H1 (cell line): Measurements from ENCODE around the gene SPG7. TPM values are rescaled to one million over a fixed set of nuclear protein-coding genes. Genes with fewer than 3 reads are reported as not detected.

Source experiments
- CTCF ChIA-PET: fragments of 300-600 bp; sonication (Branson Sonifier 250); formaldehyde crosslinking; loops from one replicate; lab custom pipeline; 2021; ENCODE audit not compliant: partially characterized antibody; lab: Charles Lee
- POLR2A ChIA-PET: fragments of 300-600 bp; sonication (Branson Sonifier 250); formaldehyde crosslinking; loops from one replicate; lab custom pipeline; 2021; ENCODE audit warnings: inconsistent platforms; ENCODE audit not compliant: partially characterized antibody; lab: Charles Lee
- DNase-seq, 2 experiments: peaks; one replicate each; pipeline versions ENCODE4 v3.0.0 to v3.0.0-alpha.2; 2010 to 2022; ENCODE audit warnings: low spot score in 2 of 2, low read depth in 1 of 2, mixed read lengths in 1 of 2
- FAIRE-seq: peaks from 2 replicates; lab custom pipeline; 2011; peaks lifted over from hg19 to GRCh38; lab: Jason Lieb, UNC
- H2AFZ ChIP-seq: 2 replicates; pipeline ENCODE4 v1.8.1; 2012; ENCODE audit warnings: low read length, inconsistent platforms
- H2AK5ac ChIP-seq: 2 replicates; pipeline ENCODE4 v1.6.1; 2013; ENCODE audit warnings: low read depth, low read length
- H2BK120ac ChIP-seq: replicated peaks from 2 replicates; pipeline ENCODE3; 2013; ENCODE audit warnings: low read depth, low read length, inconsistent platforms
- H2BK12ac ChIP-seq: 2 replicates; pipeline ENCODE4 v1.6.1; 2013; ENCODE audit warnings: low read depth, low read length
- H2BK15ac ChIP-seq: 2 replicates; pipeline ENCODE4 v1.6.1; 2013; ENCODE audit warnings: low read length
- H2BK20ac ChIP-seq: 2 replicates; pipeline ENCODE4 v1.6.1; 2013; ENCODE audit warnings: low read length
- H2BK5ac ChIP-seq: 2 replicates; pipeline ENCODE4 v1.6.1; 2013; ENCODE audit warnings: low read depth, low read length
- H3K14ac ChIP-seq: 2 replicates; pipeline ENCODE4 v1.6.1; 2013; ENCODE audit warnings: inconsistent platforms; ENCODE audit not compliant: insufficient read length
- H3K18ac ChIP-seq: 2 replicates; pipeline ENCODE4 v1.6.1; 2013; ENCODE audit warnings: low read length; ENCODE audit errors: extremely low read depth
- H3K23ac ChIP-seq: 2 replicates; pipeline ENCODE4 v1.6.1; 2013; ENCODE audit warnings: inconsistent platforms; ENCODE audit not compliant: insufficient read length
- H3K23me2 ChIP-seq: 2 replicates; pipeline ENCODE4 v1.6.1; 2013; ENCODE audit warnings: low read depth, low read length
- H3K27ac ChIP-seq: 2 replicates; pipeline ENCODE4 v1.6.1; 2011; ENCODE audit warnings: low read depth, low read length, inconsistent platforms
- H3K27me3 ChIP-seq, 4 experiments: replicated peaks in 1 of 4; 1 replicate in 1 of 4; 2 replicates in 3 of 4; pipeline versions ENCODE4 v1.6.1 to v1.8.1; 2011 to 2013; ENCODE audit warnings: low read length in 3 of 4, mild to moderate bottlenecking in 3 of 4, inconsistent platforms in 2 of 4, mixed read lengths in 2 of 4, moderate library complexity in 1 of 4; ENCODE audit not compliant: control insufficient read depth in 3 of 4, insufficient read depth in 3 of 4; ENCODE audit errors: extremely low read depth in 1 of 4
- H3K36me3 ChIP-seq, 4 experiments: 2 replicates each; pipeline versions ENCODE4 v1.6.1 to v1.8.1; 2011 to 2013; ENCODE audit warnings: mild to moderate bottlenecking in 4 of 4, low read length in 3 of 4, moderate library complexity in 2 of 4, control low read depth in 1 of 4, inconsistent platforms in 1 of 4; ENCODE audit not compliant: insufficient read depth in 4 of 4, control insufficient read depth in 2 of 4
- H3K4ac ChIP-seq: replicated peaks from 2 replicates; pipeline ENCODE3; 2013; ENCODE audit warnings: low read length, low read depth, mixed read lengths, inconsistent platforms; ENCODE audit not compliant: insufficient read length
- H3K4me1 ChIP-seq, 4 experiments: replicated peaks in 1 of 4; 1 replicate in 1 of 4; 2 replicates in 3 of 4; pipeline versions ENCODE4 v1.6.1 to v1.8.1; 2011 to 2013; ENCODE audit warnings: low read length in 3 of 4, inconsistent platforms in 2 of 4, mixed read lengths in 1 of 4; ENCODE audit not compliant: insufficient read depth in 4 of 4, control insufficient read depth in 3 of 4
- H3K4me2 ChIP-seq, 2 experiments: 2 replicates each; pipeline versions ENCODE4 v1.6.1 to v1.8.1; 2011 to 2013; ENCODE audit warnings: low read depth in 2 of 2, low read length in 2 of 2, control low read depth in 1 of 2, inconsistent platforms in 1 of 2, mild to moderate bottlenecking in 1 of 2; ENCODE audit not compliant: insufficient read depth in 1 of 2
- H3K4me3 ChIP-seq, 4 experiments: fragments of 200-600, 300-600 bp in 1 of 4; sonication (generic), shearing (Covaris generic), sonication (Bioruptor Twin) in 1 of 4; 2 replicates each; pipeline versions ENCODE4 v1.5.1 to v1.8.1; 2011 to 2016; ENCODE audit warnings: low read length in 4 of 4, low read depth in 3 of 4, control low read depth in 2 of 4, inconsistent platforms in 2 of 4, mild to moderate bottlenecking in 2 of 4, mixed read lengths in 1 of 4, moderate library complexity in 1 of 4; ENCODE audit not compliant: insufficient read depth in 2 of 4; ENCODE audit errors: extremely low read depth in 1 of 4
- H3K56ac ChIP-seq: replicated peaks from 2 replicates; pipeline ENCODE3; 2013; ENCODE audit warnings: low read depth, mild to moderate bottlenecking, mixed read lengths, low read length, inconsistent platforms; ENCODE audit not compliant: insufficient read length
- H3K79me1 ChIP-seq: 2 replicates; pipeline ENCODE4 v1.6.1; 2013; ENCODE audit warnings: low read depth, low read length, control low read depth
- H3K79me2 ChIP-seq, 2 experiments: 2 replicates each; pipeline versions ENCODE4 v1.6.1 to v1.8.1; 2012 to 2013; ENCODE audit warnings: low read length in 2 of 2, mild to moderate bottlenecking in 2 of 2, inconsistent platforms in 1 of 2; ENCODE audit not compliant: insufficient read depth in 2 of 2, control insufficient read depth in 1 of 2
- H3K9ac ChIP-seq, 4 experiments: replicated peaks in 1 of 4; 1 replicate in 1 of 4; 2 replicates in 3 of 4; pipeline versions ENCODE4 v1.6.1 to v1.8.1; 2011 to 2013; ENCODE audit warnings: low read depth in 3 of 4, low read length in 3 of 4, control low read depth in 2 of 4, mild to moderate bottlenecking in 2 of 4, moderate library complexity in 2 of 4, inconsistent platforms in 1 of 4; ENCODE audit errors: extremely low read depth in 1 of 4
- H3K9me3 ChIP-seq, 2 experiments: 2 replicates each; pipeline versions ENCODE4 v1.6.1 to v1.8.1; 2012 to 2013; ENCODE audit warnings: mild to moderate bottlenecking in 2 of 2, moderate library complexity in 2 of 2, control low read depth in 1 of 2, inconsistent platforms in 1 of 2, low read depth in 1 of 2, low read length in 1 of 2, mixed read lengths in 1 of 2; ENCODE audit not compliant: insufficient read depth in 2 of 2
- H4K20me1 ChIP-seq, 2 experiments: replicated peaks in 1 of 2; 2 replicates each; pipeline versions ENCODE3 to v1.8.1; 2011 to 2013; ENCODE audit warnings: inconsistent platforms in 2 of 2, low read length in 2 of 2, mild to moderate bottlenecking in 1 of 2; ENCODE audit not compliant: insufficient read depth in 2 of 2, control insufficient read depth in 1 of 2
- H4K5ac ChIP-seq: 2 replicates; pipeline ENCODE4 v1.6.1; 2013; ENCODE audit warnings: low read length, low read depth, mixed read lengths, inconsistent platforms; ENCODE audit not compliant: insufficient read length
- H4K8ac ChIP-seq: 2 replicates; pipeline ENCODE4 v1.8.0; 2013; ENCODE audit warnings: mild to moderate bottlenecking, moderate library complexity, low read length, inconsistent platforms; ENCODE audit not compliant: insufficient read depth; ENCODE audit errors: extremely low read depth
- H4K91ac ChIP-seq: replicated peaks from 2 replicates; pipeline ENCODE3; 2013; ENCODE audit warnings: low read length, mixed read lengths, inconsistent platforms; ENCODE audit not compliant: insufficient read length
- EGR1 ChIP-seq: IDR thresholded peaks from 2 replicates; pipeline ENCODE4 v1.6.1; 2011; ENCODE audit warnings: low read depth, low read length, borderline replicate concordance
- GABPA ChIP-seq: IDR thresholded peaks from 2 replicates; pipeline ENCODE4 v1.6.1; 2011; ENCODE audit warnings: mild to moderate bottlenecking, low read length, moderate library complexity, borderline replicate concordance; ENCODE audit not compliant: insufficient read depth
- JUN ChIP-seq: IDR thresholded peaks from 2 replicates; pipeline ENCODE4 v1.6.1; 2011; ENCODE audit warnings: low read depth, mild to moderate bottlenecking, improper control_type of control experiment, low read length
- MAFK ChIP-seq: IDR thresholded peaks from 2 replicates; pipeline ENCODE4 v1.6.1; 2012; ENCODE audit warnings: low read depth, mild to moderate bottlenecking, improper control_type of control experiment, low read length
- POLR2A ChIP-seq, 2 experiments: IDR thresholded peaks; 1 replicate in 1 of 2; 2 replicates in 1 of 2; pipeline ENCODE4 v1.6.1; 2011; ENCODE audit warnings: low read depth in 2 of 2, low read length in 2 of 2, mild to moderate bottlenecking in 2 of 2; ENCODE audit errors: control extremely low read depth in 1 of 2
- RAD21 ChIP-seq, 2 experiments: IDR thresholded peaks in 1 of 2; conservative IDR thresholded peaks in 1 of 2; 2 replicates each; pipeline ENCODE4 v1.6.1; 2011; ENCODE audit warnings: low read depth in 2 of 2, low read length in 2 of 2, improper control_type of control experiment in 1 of 2, inconsistent platforms in 1 of 2, mild to moderate bottlenecking in 1 of 2, moderate library complexity in 1 of 2
- RBBP5 ChIP-seq: IDR thresholded peaks from 2 replicates; pipeline ENCODE4 v1.7.1; 2012; ENCODE audit warnings: low read depth, mild to moderate bottlenecking, inconsistent platforms, low read length, moderate library complexity, borderline replicate concordance
- TAF1 ChIP-seq: IDR thresholded peaks from 2 replicates; pipeline ENCODE4 v1.6.1; 2011; ENCODE audit warnings: mild to moderate bottlenecking, low read depth, low read length
- TCF12 ChIP-seq: IDR thresholded peaks from 2 replicates; pipeline ENCODE4 v1.6.1; 2011; ENCODE audit warnings: low read depth, mild to moderate bottlenecking, low read length
- WGBS, 2 experiments: shearing (Covaris generic) in 1 of 2; methylation state at CpG; one replicate each; pipeline versions ENCODE4 v1.1.6 to v1.1.7; 2013 to 2015; ENCODE audit warnings: low lambda C conversion rate in 2 of 2, mixed read lengths in 2 of 2, inconsistent platforms in 1 of 2, low coverage in 1 of 2, missing lambda C conversion rate in 1 of 2; ENCODE audit not compliant: insufficient replicate concordance in 2 of 2, insufficient coverage in 1 of 2, insufficient read length in 1 of 2; ENCODE audit errors: extremely low coverage in 1 of 2, missing lambda C conversion rate in 1 of 2; 5-methylcytosine and 5-hydroxymethylcytosine counted together
- polyA plus RNA-seq, 7 experiments: library from polyadenylated mRNA; depleted of rRNA in 3 of 7; stranded (reverse) in 5 of 7; unstranded in 2 of 7; fragments of >200 nt in 5 of 7; fragments of 200-250 nt in 2 of 7; gene quantifications; 1 replicate in 5 of 7; 2 replicates in 1 of 7; 4 replicates in 1 of 7; pipeline versions ENCODE4 v1.2.1 to v1.2.3, GENCODE V29; 2011 to 2013; ENCODE audit warnings: missing spikeins in 2 of 7, mixed read lengths in 2 of 7
- total RNA-seq: library from RNA; stranded (reverse); fragmentation: NEBNext Ultra II Directional; extraction: Animal tissue kit (Norgen Biotek cat#: 25700); gene quantifications from 2 replicates; pipeline ENCODE4 v1.2.1, GENCODE V29; 2021
- TF ChIP-seq, protein P1 (sequence below): IDR thresholded peaks from 2 replicates; pipeline ENCODE4 v1.6.1; 2012; ENCODE audit warnings: inconsistent platforms

The SPG7 gene
- total and polyA plus RNA-seq, 2 of the 8 experiments (the other 6 are each of a cell fraction or from before 2014, with no cell fraction given), result 72.1 to 113 TPM

DNA sequence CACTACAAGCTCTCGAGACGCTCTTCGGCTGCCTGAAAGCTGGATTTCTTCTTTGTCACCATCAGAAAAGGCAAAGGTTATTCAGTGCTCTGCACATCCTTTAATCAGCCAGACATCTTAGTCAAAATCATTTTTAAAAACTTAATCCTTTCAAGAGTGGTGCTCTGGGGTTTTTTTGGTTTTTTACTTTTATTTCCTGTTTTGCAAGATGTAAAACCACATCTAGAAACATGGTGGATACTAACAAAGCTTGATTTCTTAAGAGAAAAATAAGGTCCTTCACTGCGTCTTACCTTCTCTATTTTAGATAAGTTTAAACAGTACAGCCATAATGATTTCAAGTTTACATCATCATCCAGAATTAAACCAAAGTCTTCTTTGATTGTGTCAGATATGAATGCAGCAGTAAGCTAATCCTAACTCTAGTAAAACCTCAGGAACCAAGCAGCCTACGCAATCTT lies 24.1 kb upstream of the SPG7 start:
- no peak overlapping the region for H3K27ac ChIP-seq
- no peak overlapping the region for H3K14ac ChIP-seq
- H3K27me3 ChIP-seq, result no peaks in the 10 kb centered on the region
- no peak overlapping the region for H3K9ac ChIP-seq
- H2AFZ ChIP-seq, result no peak overlapping the region
- H3K4me1 ChIP-seq, result peaks cover 6 to 22% (median 14%) of the 10 kb centered on the region in 4 experiments
- H2AK5ac ChIP-seq, result no peak overlapping the region
- ChIA-PET POLR2A (interaction anchor here (0.9 to 2.9 kb wide), 9 partner anchors 7 to 119 kb away, joined by 3 to 15 read pairs (median 5); no protein-coding TSS in a partner anchor), CTCF (interaction anchor here (1.7 kb wide), 1 partner anchor 191 kb away, joined by 4 read pairs; no protein-coding TSS in a partner anchor)
- H4K91ac ChIP-seq, result no peak overlapping the region
- H3K4ac ChIP-seq, result no peak overlapping the region
- WGBS, 2 experiments, result 87% methylated on average over 5 of the region's 5 CpGs; no CpG with 5 or more reads in 1 of the 2 experiments
- no peak overlapping the region for H3K56ac ChIP-seq
- H3K4me2 ChIP-seq, result no peak overlapping the region; a peak in 1 of 4 replicates
- no peak overlapping the region for H3K18ac ChIP-seq
- H4K8ac ChIP-seq, result no peak overlapping the region
- H3K79me1 ChIP-seq, result 0 out of 2 replicates have a peak, but pooled peaks cover 3% of the 10 kb centered on the region
- no peak overlapping the region for H4K5ac ChIP-seq
- H2BK15ac ChIP-seq, result no peak overlapping the region
- no peak overlapping the region for H3K4me3 ChIP-seq
- peaks cover 83 to 100% of the 10 kb centered on the region in 2 experiments for H3K79me2 ChIP-seq
- no peak overlapping the region for H2BK20ac ChIP-seq
- DNase-seq, result no peak
- no peak overlapping the region for H2BK120ac ChIP-seq
- H2BK12ac ChIP-seq, result no peak overlapping the region
- no peaks in the 10 kb centered on the region for H3K36me3 ChIP-seq
- no peak for TF ChIP-seq GABPA
- no peak for TF ChIP-seq JUN
- no peak for TF ChIP-seq TCF12
- no peak for TF ChIP-seq RBBP5
- TF ChIP-seq MAFK, result no peak
- TF ChIP-seq POLR2A (IDR thresholded peaks at IDR 0.05; ENCODE audit: control extremely low read depth in 1 of 2, low read depth in 2 of 2, low read length in 2 of 2), result no peak
- no peak for TF ChIP-seq EGR1
- TF ChIP-seq, protein P1, sequence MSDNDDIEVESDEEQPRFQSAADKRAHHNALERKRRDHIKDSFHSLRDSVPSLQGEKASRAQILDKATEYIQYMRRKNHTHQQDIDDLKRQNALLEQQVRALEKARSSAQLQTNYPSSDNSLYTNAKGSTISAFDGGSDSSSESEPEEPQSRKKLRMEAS, result no peak
- no peak for TF ChIP-seq TAF1
- TF ChIP-seq RAD21 (IDR thresholded peaks at IDR 0.05 in 1 of 2, conservative IDR thresholded peaks at IDR 0.05 in 1 of 2; ENCODE audit: low read depth in 2 of 2, low read length in 2 of 2), result no peak
- H3K23ac ChIP-seq, result no peak overlapping the region
- H2BK5ac ChIP-seq, result no peak overlapping the region
- H3K9me3 ChIP-seq, result no peaks in the 10 kb centered on the region
- no peak for FAIRE-seq
- H3K23me2 ChIP-seq, result peaks cover 4% of the 10 kb centered on the region
- H4K20me1 ChIP-seq, result peaks cover 46 to 52% of the 10 kb centered on the region in 2 experiments
